ENCODE measurements around the gene TSPAN17.

Gene TSPAN17

DNA sequence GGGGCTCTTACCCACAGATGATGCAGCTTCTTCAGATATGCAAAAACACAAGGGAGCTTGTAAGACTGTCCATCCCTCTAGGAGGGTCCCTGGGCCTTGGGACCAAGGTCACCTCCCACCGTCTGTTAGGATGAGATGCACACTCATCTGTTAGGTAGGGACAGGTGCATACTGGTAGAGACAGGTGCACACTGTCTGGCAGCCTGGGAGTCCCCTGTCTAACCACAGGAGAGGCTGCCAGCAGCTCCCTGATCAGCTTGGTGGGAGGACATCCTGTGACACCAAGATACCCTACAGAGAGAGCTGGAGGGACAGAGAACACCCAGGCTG lies 13.2 kb downstream of the TSPAN17 start:
- DNase-seq (ENCODE audit: low read depth in 2 of 2) = no peak

DNA sequence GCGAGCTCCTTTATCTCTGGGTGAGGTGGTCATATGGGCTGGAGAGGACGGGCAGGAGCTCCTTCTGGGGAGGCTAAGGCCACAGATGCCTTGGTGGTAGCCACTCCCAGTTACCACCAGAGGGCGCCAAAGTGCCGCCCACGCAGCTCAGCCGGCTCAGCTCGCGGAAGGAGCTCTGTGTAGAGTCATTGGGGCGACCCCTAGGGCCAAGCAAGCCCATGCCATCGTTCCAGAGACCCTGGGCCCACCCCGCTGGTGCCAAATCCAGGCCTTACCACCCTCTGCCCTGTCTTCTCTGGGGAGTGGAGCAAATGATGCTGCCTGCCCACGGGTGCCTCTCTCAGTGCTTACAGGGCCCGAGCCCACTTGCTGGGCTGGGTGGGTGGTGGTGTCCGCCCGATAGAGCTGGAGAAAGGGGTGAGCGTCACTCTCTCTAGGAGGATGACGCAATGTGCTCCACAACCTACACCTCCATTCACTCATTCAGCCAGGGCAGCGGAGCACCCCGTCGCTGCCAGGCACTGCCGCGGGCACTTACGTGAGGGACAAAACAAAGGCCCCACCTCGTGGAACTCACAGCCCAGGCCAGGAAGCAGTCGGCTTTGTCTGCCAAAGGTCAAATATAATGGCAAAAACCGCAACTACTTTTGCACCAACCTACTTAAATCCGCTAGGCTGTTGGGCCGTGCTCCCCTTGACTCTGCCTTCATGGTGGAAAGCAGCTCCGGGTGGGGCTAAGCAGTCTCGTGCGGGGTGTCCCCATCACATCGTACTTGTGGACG lies 13.8 kb downstream of the TSPAN17 start:
- DNase-seq (ENCODE audit: low read depth in 2 of 2) = peak; percentile 62 to 67

DNA sequence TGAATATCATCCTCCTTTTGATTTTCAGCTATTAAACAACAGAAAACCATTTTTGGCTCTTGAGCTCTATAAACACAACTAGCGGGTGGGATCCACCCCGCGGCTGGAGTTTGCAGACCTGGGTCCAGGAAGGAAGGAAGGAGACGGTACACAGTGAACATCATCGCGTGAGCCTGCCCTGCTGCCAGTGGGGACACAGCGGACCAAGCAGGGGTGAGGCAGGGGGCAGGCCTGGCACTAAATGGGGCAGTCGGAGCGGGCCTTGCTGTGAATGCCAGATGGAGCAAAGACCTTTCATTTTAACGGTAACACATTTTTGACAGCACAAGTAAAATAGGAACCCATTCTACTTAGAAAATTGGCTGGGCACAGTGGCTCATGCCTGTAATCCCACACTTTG lies 14.4 kb downstream of the TSPAN17 start:
- DNase-seq (ENCODE audit: low read depth in 2 of 2) = no peak

- DNase-seq (ENCODE audit: low read depth in 2 of 2) = no peak
Measured at GRCh38 chr5:176662371-176663333, 15.4 kb downstream of the TSPAN17 start.

DNA sequence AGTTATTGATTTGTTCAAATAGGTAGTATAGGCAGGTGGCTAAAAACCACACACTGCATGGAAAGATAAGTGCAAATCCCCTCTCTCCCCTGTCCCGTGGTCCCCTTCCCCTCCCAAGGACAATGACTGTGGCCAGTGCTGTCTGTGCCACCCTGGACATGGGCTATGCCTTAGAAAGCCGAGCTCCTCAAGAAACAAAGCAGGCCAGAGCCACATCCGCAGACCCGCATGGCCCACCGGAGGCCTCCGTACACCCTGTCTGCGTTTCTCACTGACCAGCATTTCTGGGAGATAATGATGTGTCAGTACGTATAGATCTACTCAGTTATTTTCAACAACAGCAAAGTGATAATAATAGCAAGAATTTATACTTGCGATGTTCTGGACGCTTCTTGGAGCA lies 16.3 kb downstream of the TSPAN17 start:
- DNase-seq (ENCODE audit: low read depth in 2 of 2) = no peak

DNA sequence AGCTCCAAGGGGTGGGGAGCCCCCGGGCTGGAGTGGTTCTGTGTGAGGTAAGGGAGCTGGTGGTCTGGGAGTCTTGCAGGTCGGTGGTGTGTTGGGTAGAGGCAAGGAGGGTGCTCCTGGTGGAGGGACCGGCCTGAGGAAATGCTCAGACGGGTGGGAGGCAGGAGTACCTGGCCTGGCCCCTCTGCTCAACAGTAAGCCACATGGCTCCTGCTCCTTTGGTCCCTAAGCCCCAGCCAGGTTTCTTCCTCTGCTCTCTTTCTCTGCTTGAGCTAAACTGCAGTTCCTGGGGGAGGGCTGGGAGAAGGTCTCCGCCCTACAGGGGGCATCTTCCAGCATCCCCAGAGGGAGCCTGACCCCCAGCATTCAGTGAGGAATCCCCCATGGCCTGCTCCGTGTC lies 17.2 kb downstream of the TSPAN17 start:
- no peak for DNase-seq (ENCODE audit: low read depth in 2 of 2)

DNA sequence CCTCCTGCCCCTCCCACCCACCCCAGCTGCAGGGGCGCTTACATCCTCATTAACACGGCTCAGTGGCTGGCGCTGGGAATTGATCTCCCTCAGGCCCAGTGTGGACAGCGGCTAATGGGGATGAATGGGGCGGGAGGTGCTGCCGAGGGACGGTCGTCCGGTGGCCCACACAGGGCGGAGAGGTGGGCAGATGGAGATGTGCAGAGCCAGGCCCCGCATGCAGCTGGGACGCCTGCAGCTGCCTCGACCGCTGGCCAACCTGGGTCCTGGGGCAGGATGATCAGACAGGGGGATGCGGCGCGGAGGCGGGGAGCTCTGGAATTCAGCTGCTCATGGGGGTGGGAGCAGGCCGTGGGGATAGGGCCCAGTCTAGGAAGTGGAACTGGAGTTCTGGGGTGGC lies 17.6 kb downstream of the TSPAN17 start:
- DNase-seq (ENCODE audit: low read depth in 2 of 2) = no peak

DNA sequence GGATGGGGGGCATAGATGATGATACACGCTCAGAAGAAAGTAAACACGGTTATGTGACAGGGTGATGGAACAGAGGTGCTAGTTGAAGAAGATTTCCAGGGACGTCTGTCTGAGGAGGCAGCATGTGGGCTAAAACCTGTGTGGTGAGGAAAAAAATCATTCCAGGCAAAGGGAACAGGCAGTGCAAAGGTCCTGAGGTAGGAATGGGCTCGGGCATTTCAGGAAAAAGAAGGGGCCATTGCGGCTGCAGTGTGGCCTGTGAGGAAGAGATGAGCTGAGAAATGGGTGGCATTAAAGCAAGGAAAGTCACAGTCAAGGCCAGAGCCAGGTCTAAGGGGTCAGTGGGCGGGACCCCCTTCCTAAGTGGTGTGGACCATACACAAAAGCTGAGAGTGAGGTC lies 18.2 kb downstream of the TSPAN17 start:
- DNase-seq (ENCODE audit: low read depth in 2 of 2) = no peak

DNA sequence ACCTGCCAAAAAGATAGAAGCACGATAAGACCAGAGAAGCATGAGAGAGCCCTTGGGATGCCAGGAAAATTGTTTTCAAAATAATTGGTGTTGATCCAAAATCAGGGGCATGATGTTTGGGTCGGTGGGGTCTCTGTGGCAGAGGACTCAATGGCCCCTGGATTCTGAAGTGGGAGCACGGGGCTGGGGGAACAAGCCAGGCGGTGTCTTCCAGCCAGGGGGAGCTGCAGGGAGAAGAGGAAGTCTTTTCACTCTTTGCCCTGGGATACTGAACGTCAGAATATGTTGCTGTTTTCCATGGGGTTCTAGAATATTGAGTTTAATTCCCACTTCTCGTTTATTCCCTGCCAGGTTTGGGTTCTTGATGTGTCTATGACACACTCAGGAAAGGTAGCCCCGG lies 20.4 kb downstream of the TSPAN17 start:
- DNase-seq (ENCODE audit: low read depth in 2 of 2) = no peak

DNA sequence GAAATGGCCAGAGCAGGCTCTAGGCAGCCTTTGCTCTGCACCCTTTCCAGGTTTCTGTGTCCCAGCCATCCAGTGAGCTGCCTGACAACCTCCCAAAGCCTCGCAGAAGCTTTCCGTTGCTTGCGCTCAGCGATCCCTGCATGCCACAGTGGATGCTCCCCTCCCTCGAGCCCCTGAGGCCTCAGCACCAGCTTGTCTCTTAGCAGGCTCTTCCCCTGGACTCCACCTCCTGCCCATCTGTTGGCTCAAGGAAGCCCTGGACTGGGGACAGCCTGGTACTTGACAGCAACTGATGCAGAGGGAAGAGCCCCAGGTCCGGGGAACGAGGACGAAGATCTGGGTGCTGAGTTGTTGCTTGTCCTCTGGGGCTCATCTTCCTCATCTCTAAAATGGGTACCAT lies 23.2 kb downstream of the TSPAN17 start:
- no peak for DNase-seq (ENCODE audit: low read depth in 2 of 2)

- no peak for DNase-seq (ENCODE audit: low read depth in 2 of 2)
Measured at GRCh38 chr5:176671399-176671798, 24.1 kb downstream of the TSPAN17 start.

GRCh38 chr5:176671890-176672747 lies 24.8 kb downstream of the TSPAN17 start:
- DNase-seq (ENCODE audit: low read depth in 2 of 2) = no peak

- no peak for DNase-seq (ENCODE audit: low read depth in 2 of 2)
Measured at GRCh38 chr5:176673651-176674583, 26.6 kb downstream of the TSPAN17 start.

- DNase-seq (ENCODE audit: low read depth in 2 of 2) = no peak
Measured at GRCh38 chr5:176674799-176675198, 27.5 kb downstream of the TSPAN17 start.

DNA sequence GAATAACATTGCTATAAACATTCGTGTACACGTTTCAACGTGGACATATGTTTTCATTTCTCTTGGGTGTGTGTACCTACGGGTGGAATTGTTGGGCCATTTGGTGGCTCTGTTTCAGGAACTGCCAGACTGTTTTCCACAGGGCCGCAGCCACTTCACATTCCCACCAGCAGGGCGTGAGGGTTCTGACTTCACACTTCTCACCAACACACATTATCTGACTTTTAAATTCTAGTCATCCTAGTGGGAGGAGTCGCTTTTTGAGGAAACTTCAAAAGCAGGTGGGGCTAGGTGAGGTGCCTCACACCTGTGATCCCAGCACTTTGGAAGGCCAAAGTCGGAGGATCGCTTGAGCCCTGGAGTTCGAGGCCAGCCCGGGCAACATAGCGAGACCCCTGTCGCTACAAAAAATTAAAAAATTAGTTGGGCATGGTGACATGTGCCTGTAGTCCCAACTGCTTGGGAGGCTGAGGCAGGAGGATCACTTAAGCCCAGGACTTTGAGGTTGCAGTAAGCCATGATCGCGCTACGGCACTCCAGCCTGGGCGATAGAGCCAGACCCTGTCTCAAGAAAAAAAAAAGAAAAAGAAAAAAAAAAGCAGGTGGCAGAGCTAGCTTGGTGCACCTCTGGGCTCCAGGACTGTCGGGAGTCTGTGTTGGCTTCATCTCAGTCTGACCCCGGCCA lies 28.5 kb downstream of the TSPAN17 start:
- DNase-seq (ENCODE audit: low read depth in 2 of 2) = no peak

GRCh38 chr5:176676361-176676824 lies 29.1 kb downstream of the TSPAN17 start:
- DNase-seq (ENCODE audit: low read depth in 2 of 2) = no peak

GRCh38 chr5:176677209-176677939 lies 30.1 kb downstream of the TSPAN17 start:
- no peak for DNase-seq (ENCODE audit: low read depth in 2 of 2)

GRCh38 chr5:176678584-176678983 lies 31.3 kb downstream of the TSPAN17 start:
- DNase-seq (ENCODE audit: low read depth in 2 of 2) = no peak

Measured in stimulated activated CD8-positive, alpha-beta memory T cell treated with anti-CD3 and anti-CD28 coated beads, Interleukin-2, amount 100 ng/mL, for 1 hour (primary cell).